ENCODE data around the gene THRB.

DNA sequence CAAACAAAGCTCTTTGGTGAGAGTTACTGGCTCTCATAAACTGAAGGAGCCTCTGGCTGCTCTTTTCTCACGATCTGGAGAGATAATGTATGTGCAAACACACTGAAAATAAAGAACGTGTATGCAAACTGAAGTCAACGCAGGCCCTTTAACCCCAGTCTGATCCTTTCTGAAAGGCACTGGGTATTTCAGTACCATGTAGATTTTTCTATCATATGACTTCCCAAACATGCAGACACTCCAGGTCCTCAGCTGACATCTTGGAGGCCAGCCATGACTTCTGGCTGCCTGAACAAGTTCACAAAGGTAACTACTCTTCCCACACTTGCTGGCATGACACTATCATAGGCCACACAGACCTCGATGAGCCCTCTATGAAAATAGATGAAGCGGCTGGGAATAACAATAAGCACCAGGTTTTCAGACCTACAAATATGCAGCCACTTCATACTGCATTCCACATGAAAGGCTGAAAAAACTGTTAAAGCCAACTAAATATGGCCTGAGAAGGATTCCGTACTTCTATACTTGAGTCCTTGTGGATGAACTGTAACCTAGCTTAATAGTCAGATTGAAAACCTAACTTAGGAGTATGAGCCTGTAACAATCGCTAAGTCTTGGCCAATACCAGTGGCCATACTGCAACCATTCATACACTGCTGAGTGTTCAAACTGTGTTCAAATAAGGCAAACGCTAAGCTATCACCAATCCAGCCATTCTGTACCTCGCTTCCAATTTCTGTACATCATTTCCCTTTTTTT, 121.3 kb downstream of the THRB start:
- TF ChIP-seq, protein P1, sequence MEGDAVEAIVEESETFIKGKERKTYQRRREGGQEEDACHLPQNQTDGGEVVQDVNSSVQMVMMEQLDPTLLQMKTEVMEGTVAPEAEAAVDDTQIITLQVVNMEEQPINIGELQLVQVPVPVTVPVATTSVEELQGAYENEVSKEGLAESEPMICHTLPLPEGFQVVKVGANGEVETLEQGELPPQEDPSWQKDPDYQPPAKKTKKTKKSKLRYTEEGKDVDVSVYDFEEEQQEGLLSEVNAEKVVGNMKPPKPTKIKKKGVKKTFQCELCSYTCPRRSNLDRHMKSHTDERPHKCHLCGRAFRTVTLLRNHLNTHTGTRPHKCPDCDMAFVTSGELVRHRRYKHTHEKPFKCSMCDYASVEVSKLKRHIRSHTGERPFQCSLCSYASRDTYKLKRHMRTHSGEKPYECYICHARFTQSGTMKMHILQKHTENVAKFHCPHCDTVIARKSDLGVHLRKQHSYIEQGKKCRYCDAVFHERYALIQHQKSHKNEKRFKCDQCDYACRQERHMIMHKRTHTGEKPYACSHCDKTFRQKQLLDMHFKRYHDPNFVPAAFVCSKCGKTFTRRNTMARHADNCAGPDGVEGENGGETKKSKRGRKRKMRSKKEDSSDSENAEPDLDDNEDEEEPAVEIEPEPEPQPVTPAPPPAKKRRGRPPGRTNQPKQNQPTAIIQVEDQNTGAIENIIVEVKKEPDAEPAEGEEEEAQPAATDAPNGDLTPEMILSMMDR (conservative IDR thresholded peaks at IDR 0.05; ENCODE audit: low read length) = no peak
- TF ChIP-seq EZH2phosphoT487 (IDR thresholded peaks at IDR 0.05; ENCODE audit: borderline replicate concordance) = no peak

Measured in Loucy (cell line).